Measurements from ENCODE around the gene WWC2.

DNA sequence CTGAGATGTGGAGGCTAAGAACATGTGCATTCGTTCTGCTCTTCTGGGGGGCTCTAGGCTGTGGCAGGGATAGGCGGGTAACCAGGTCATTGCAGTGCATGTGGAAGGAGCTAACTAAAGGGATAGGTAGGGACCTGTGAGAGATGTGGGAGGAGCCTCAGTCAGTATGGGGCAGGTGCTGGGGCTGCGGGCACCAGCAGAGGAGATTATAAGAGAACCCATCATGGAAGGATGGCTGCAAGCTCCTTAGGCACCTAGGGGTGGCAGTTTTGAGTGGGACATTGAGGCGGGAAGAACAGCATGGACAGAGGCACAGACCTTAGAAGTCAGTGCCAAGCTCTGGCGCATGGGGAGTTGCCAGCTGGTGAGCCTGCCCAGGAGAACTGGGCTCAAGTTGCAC lies 213.8 kb downstream of the WWC2 start:
- TF ChIP-seq CTCF (IDR thresholded peaks at IDR 0.05; ENCODE audit: borderline replicate concordance, extremely low read depth, low read length, poor library complexity, severe bottlenecking) (no peak), EZH2 (IDR thresholded peaks at IDR 0.05; ENCODE audit: borderline replicate concordance, low read depth, low read length, severe bottlenecking) (no peak)
